Activated naive CD4-positive, alpha-beta T cell treated with anti-CD3 and anti-CD28 coated beads, Interleukin-2, amount 50 U/mL, for 16 hours (primary cell): ENCODE measurements around the gene CTPS1.

Source experiments
- DNase-seq: peaks from one replicate; pipeline ENCODE4 v3.0.0-alpha.2; 2020

Gene CTPS1

GRCh38 chr1:40971966-40972365, 7.5 kb upstream of the CTPS1 start:
- DNase-seq, result no peak

- DNase-seq, result no peak
Measured at GRCh38 chr1:40973912-40974311, 5.6 kb upstream of the CTPS1 start.

- no peak for DNase-seq
Measured at GRCh38 chr1:40974945-40975344, 4.6 kb upstream of the CTPS1 start.

GRCh38 chr1:40976952-40977690, 2.4 kb upstream of the CTPS1 start:
- no peak for DNase-seq

GRCh38 chr1:40977716-40978115, 1.8 kb upstream of the CTPS1 start:
- no peak for DNase-seq

GRCh38 chr1:40978886-40979240, 633 bp upstream of the CTPS1 start:
- DNase-seq, result no peak

- no peak for DNase-seq
Measured at GRCh38 chr1:40980068-40980452, 564 bp downstream of the CTPS1 start.

- peak; percentile 61 for DNase-seq
Measured at GRCh38 chr1:40980453-40981121, 1.1 kb downstream of the CTPS1 start.

GRCh38 chr1:40981691-40982448, 2.4 kb downstream of the CTPS1 start:
- DNase-seq, result no peak

- DNase-seq, result no peak
Measured at GRCh38 chr1:40982721-40983120, 3.2 kb downstream of the CTPS1 start.

- no peak for DNase-seq
Measured at GRCh38 chr1:40983286-40983685, 3.8 kb downstream of the CTPS1 start.

- no peak for DNase-seq
Measured at GRCh38 chr1:40984066-40984465, 4.6 kb downstream of the CTPS1 start.

- no peak for DNase-seq
Measured at GRCh38 chr1:40984531-40984930, 5.0 kb downstream of the CTPS1 start.

- no peak for DNase-seq
Measured at GRCh38 chr1:40985161-40985560, 5.7 kb downstream of the CTPS1 start.

GRCh38 chr1:40985875-40986274, 6.4 kb downstream of the CTPS1 start:
- DNase-seq, result no peak

GRCh38 chr1:40986328-40986783, 6.9 kb downstream of the CTPS1 start:
- no peak for DNase-seq

- DNase-seq, result no peak
Measured at GRCh38 chr1:40986956-40987355, 7.5 kb downstream of the CTPS1 start.

GRCh38 chr1:40987439-40988276, 8.2 kb downstream of the CTPS1 start:
- DNase-seq, result no peak

GRCh38 chr1:40988280-40988679, 8.8 kb downstream of the CTPS1 start:
- no peak for DNase-seq

GRCh38 chr1:40989066-40989465, 9.6 kb downstream of the CTPS1 start:
- no peak for DNase-seq

- no peak for DNase-seq
Measured at GRCh38 chr1:40997096-40997495, 17.6 kb downstream of the CTPS1 start.

GRCh38 chr1:40998668-40999067, 19.2 kb downstream of the CTPS1 start:
- no peak for DNase-seq

GRCh38 chr1:41003127-41003639, 23.7 kb downstream of the CTPS1 start:
- no peak for DNase-seq
